Vagina (tissue), 2 donors: ENCODE data around the gene FKBP10. TPM values are rescaled to one million over a fixed set of nuclear protein-coding genes. Genes with fewer than 3 reads are reported as not detected.
A peak's percentile ranks its signal among the peaks of the same experiment; 100 is the strongest.

Experiments
- DNase-seq, 2 donors: peaks; one replicate each; pipeline ENCODE4 v3.0.0-alpha.2; 2017; ENCODE audit errors: extremely low spot score in 2 of 2
- H3K27ac ChIP-seq: fragments of 200-600 bp; sonication (generic); one replicate; pipeline ENCODE4 v1.5.1; 2019
- H3K27me3 ChIP-seq: fragments of 200-600 bp; sonication (generic); one replicate; pipeline ENCODE4 v1.5.1; 2019
- H3K36me3 ChIP-seq, 2 donors: fragments of 200-600 bp; sonication (generic); one replicate each; pipeline ENCODE4 v1.5.1; 2017 to 2019
- H3K4me1 ChIP-seq: fragments of 200-600 bp; sonication (generic); one replicate; pipeline ENCODE4 v1.5.1; 2019
- H3K4me3 ChIP-seq, 2 donors: fragments of 200-600 bp; sonication (generic); 1 replicate in 1 of 2; 2 replicates in 1 of 2; pipeline ENCODE4 v1.5.1; 2016 to 2019
- H3K9me3 ChIP-seq: fragments of 200-600 bp; sonication (generic); one replicate; pipeline ENCODE4 v1.5.1; 2019
- POLR2A ChIP-seq, 2 donors: fragments of 450-650 bp; IDR thresholded peaks; one replicate each; pipeline ENCODE4 v1.6.1; 2017; ENCODE audit warnings: antibody characterized with exemption in 2 of 2, mild to moderate bottlenecking in 2 of 2, moderate library complexity in 2 of 2
- POLR2AphosphoS5 ChIP-seq, 2 donors: sonication (generic); formaldehyde crosslinking; IDR thresholded peaks; one replicate each; pipeline ENCODE4 v1.9.0; 2017; ENCODE audit warnings: antibody characterized with exemption in 2 of 2, mild to moderate bottlenecking in 2 of 2, low read depth in 1 of 2; ENCODE audit not compliant: insufficient read depth in 1 of 2
- intact Hi-C: fragments of 100-400 bp; cut with DNase I; formaldehyde crosslinking; loops from one replicate; pipeline ENCODE4 v1.15.1; 2023
- total RNA-seq: library from RNA; depleted of rRNA; stranded (reverse); fragments of >200 nt; gene quantifications from one replicate; pipeline ENCODE4 v1.2.3, GENCODE V29; 2016
- TF ChIP-seq, protein P1 (sequence below), 3 experiments: fragments of 450-650 bp in 2 of 3; fragments of 200-600 bp in 1 of 3; sonication (generic) in 1 of 3; IDR thresholded peaks; one replicate each; pipeline ENCODE4 v1.5.1; 2017 to 2019; ENCODE audit warnings: antibody characterized with exemption in 3 of 3, mild to moderate bottlenecking in 2 of 3, moderate library complexity in 2 of 3

Gene FKBP10
- total RNA-seq, 1 donor from 2014 or later: 53.5 TPM

DNA sequence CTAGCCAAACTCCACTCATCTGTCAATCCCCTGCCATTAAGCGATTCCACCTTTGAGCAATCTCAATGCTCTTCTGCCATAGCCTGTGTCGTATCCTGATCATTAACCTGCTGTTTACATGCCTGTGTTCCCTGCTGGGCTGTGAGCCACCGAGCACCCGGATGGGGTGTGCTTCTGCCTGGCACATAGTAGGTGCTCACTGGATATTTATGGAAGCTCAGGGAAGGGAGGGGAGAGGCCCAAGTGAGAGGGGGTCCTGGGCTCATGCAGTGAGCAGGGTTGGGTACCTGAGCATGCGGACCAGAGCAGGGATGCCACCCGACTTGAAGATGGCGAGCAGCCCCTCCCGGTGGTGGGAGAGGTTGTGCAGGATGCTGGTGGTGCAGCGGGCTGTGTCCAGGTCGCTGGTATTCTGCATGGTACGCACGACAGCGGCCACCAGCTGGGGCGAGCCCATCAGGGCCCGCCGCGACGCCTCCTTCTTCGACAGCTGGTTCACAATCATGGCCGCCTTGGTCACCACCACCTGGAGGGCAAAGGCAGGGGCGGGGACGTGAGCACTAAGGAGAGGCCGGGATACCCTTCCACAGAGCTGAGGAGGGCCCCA, 44.0 kb upstream of the FKBP10 start:
- Histone ChIP-seq H3K4me3 (no peak overlapping the region), H3K4me1 (peaks cover 37% of the 10 kb centered on the region), H3K27ac (no peak overlapping the region), H3K27me3 (no peaks in the 10 kb centered on the region), H3K36me3 (peaks cover 0 to 65% of the 10 kb centered on the region in 2 donors), H3K9me3 (no peaks in the 10 kb centered on the region)
- DNase-seq: no peak
- no peak for TF ChIP-seq POLR2A (IDR thresholded peaks at IDR 0.05)
- TF ChIP-seq, protein P1, sequence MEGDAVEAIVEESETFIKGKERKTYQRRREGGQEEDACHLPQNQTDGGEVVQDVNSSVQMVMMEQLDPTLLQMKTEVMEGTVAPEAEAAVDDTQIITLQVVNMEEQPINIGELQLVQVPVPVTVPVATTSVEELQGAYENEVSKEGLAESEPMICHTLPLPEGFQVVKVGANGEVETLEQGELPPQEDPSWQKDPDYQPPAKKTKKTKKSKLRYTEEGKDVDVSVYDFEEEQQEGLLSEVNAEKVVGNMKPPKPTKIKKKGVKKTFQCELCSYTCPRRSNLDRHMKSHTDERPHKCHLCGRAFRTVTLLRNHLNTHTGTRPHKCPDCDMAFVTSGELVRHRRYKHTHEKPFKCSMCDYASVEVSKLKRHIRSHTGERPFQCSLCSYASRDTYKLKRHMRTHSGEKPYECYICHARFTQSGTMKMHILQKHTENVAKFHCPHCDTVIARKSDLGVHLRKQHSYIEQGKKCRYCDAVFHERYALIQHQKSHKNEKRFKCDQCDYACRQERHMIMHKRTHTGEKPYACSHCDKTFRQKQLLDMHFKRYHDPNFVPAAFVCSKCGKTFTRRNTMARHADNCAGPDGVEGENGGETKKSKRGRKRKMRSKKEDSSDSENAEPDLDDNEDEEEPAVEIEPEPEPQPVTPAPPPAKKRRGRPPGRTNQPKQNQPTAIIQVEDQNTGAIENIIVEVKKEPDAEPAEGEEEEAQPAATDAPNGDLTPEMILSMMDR (IDR thresholded peaks at IDR 0.05): no peak
- no peak for TF ChIP-seq POLR2AphosphoS5 (IDR thresholded peaks at IDR 0.05; ENCODE audit: insufficient read depth in 1 of 2, low read depth in 1 of 2)
- intact Hi-C loops: no loop called here

DNA sequence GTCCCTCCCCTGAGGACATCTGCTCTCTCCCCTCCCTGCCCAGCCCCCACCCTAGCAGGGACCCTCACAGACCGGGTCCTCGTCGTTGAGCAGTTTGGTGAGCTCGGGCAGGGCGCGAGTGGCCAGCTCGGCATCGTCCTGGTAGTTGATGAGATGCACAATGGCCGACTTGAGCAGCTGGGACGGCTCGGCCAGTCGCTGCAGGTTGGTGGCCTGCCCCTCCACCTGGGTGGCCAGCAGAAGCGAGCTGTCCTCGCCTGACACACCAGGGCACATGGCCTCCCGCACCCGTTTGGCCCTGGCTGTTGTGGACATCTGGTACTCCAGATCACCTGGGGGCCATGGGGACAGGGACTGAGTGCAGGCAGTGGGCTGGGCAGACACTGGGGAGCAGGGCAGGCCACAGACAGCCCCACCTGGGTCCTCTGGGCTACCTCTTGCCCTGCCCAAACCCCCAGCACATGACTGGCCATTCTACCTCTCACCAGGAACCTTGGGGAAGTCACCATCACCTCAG, 43.4 kb upstream of the FKBP10 start:
- H3K36me3 ChIP-seq: peaks cover 0 to 60% of the 10 kb centered on the region in 2 donors

DNA sequence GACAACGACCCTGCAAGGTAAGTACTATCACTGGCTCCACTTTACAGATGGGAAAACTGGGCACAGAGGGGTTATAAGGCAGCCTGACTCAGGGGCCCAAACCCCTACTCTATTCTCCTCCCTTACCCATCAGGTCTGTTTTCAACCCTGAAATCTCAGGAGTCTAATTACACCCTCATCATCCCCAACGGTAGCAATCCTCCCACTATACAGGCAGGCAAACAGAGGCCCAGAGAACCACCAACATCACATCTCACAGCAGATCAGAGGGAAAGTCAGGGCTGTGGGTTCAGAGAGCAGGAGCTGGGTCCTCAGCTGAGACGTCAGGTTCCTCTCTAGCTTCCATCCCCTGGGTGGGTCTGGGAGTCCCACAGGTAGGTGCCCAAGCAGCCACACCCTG, 42.8 kb upstream of the FKBP10 start:
- Histone ChIP-seq H3K36me3 (peaks cover 0 to 54% of the 10 kb centered on the region in 2 donors), H3K4me3 (no peak overlapping the region), H3K9me3 (no peaks in the 10 kb centered on the region), H3K27me3 (no peaks in the 10 kb centered on the region), H3K4me1 (peaks cover 49% of the 10 kb centered on the region), H3K27ac (no peak overlapping the region)
- DNase-seq: no peak
- intact Hi-C loops: no loop called here
- no peak for TF ChIP-seq POLR2A (IDR thresholded peaks at IDR 0.05)
- TF ChIP-seq, protein P1 (IDR thresholded peaks at IDR 0.05): no peak
- TF ChIP-seq POLR2AphosphoS5 (IDR thresholded peaks at IDR 0.05; ENCODE audit: insufficient read depth in 1 of 2, low read depth in 1 of 2): no peak

More for the DNA sequence above, 43.4 kb upstream of the FKBP10 start:
- intact Hi-C loops: no loop called here
- no peak overlapping the region for H3K4me3 ChIP-seq
- H3K9me3 ChIP-seq: no peaks in the 10 kb centered on the region
- no peaks in the 10 kb centered on the region for H3K27me3 ChIP-seq
- TF ChIP-seq POLR2AphosphoS5 (IDR thresholded peaks at IDR 0.05; ENCODE audit: insufficient read depth in 1 of 2, low read depth in 1 of 2) (no peak), POLR2A (IDR thresholded peaks at IDR 0.05) (no peak)
- TF ChIP-seq, protein P1 (IDR thresholded peaks at IDR 0.05): no peak
- no peak overlapping the region for H3K27ac ChIP-seq
- no peak for DNase-seq
- peaks cover 43% of the 10 kb centered on the region for H3K4me1 ChIP-seq

DNA sequence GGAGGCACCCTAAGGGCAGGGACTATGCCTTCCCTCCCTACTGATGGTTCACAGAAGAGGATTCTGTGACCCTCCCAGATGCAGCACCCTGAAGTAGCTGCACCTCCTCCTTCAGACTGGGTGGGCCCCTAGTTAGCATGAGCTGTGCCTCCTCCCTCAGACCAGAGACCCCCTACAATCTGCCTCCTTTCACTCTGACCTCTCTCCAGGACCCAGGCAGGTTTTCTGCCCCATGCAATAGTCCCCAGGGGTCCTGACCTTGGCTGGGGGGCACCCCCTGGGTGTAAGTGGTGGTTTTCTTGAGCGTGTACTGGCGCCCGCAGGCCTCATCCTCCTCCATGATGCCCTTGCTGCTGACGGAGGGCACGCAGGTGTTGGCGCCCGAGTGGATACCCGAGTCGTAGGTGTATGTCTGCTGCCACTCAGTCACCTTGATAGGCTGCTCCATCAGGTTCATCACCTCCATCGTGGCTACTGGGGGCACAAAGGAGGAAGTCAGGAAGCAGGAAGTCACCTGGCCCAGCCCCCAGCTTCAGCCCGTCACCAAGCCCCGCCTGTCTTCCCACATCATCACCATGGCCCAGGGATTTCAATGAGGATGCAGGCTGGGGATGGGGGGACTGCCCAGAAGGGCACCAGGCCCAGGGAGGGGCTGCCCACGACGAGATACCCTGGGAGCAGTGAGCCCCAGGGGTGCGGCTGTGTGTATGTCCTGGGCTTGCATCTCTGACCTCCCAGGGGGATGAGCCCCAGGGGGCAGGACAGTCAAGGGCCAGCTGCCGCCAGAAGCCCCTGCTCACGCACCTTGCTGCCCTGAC, 41.2 kb upstream of the FKBP10 start:
- intact Hi-C loops: no loop called here
- Histone ChIP-seq H3K36me3 (peaks cover 0 to 39% of the 10 kb centered on the region in 2 donors), H3K4me1 (peaks cover 65% of the 10 kb centered on the region), H3K4me3 (no peak overlapping the region), H3K27ac (peak overlapping the region; percentile 85), H3K27me3 (no peaks in the 10 kb centered on the region), H3K9me3 (no peaks in the 10 kb centered on the region)
- no peak for DNase-seq
- TF ChIP-seq, protein P1 (IDR thresholded peaks at IDR 0.05): no peak
- TF ChIP-seq POLR2A (IDR thresholded peaks at IDR 0.05) (no peak), POLR2AphosphoS5 (IDR thresholded peaks at IDR 0.05; ENCODE audit: insufficient read depth in 1 of 2, low read depth in 1 of 2) (no peak)
